Caco-2 (cell line): ENCODE data around the gene AP2A2. TPM values are rescaled to one million over a fixed set of nuclear protein-coding genes. Genes with fewer than 3 reads are reported as not detected.

Experiments
- BruUV-seq: library from RNA; stranded (reverse); fragments of 400-500 nt; replicated peaks from 2 replicates; lab custom pipeline; 2021; lab: Mats Ljungman, UMichigan
- CTCF ChIA-PET: fragments of 300-600 bp; sonication (Branson Sonifier 250); formaldehyde crosslinking; loops from one replicate; lab custom pipeline; 2022; ENCODE audit warnings: antibody characterized with exemption; lab: Charles Lee
- POLR2A ChIA-PET: fragments of 300-600 bp; sonication (Branson Sonifier 250); formaldehyde crosslinking; loops from one replicate; lab custom pipeline; 2022; ENCODE audit warnings: antibody characterized with exemption; lab: Charles Lee
- DNase-seq, 2 experiments: peaks; one replicate each; pipeline versions ENCODE4 v3.0.0 to v3.0.0-alpha.2; 2020 to 2022
- H3K27me3 ChIP-seq: replicated peaks from 2 replicates; pipeline ENCODE4 v1.6.0; 2011; ENCODE audit warnings: low read length; ENCODE audit not compliant: control insufficient read depth, insufficient read depth
- H3K36me3 ChIP-seq: 2 replicates; pipeline ENCODE4 v1.5.1; 2011; ENCODE audit warnings: low read length; ENCODE audit not compliant: control insufficient read depth, insufficient read depth
- H3K4me1 ChIP-seq: fragments of 250-450 bp; sonication (Bioruptor Pico); 2 replicates; pipeline ENCODE4 v1.5.1; 2020; ENCODE audit warnings: mild to moderate bottlenecking
- H3K4me3 ChIP-seq: 2 replicates; pipeline ENCODE4 v1.5.1; 2011; ENCODE audit warnings: low read depth, mild to moderate bottlenecking, control low read depth, low read length
- H3K9me3 ChIP-seq: fragments of 250-450 bp; sonication (Bioruptor Pico); 2 replicates; pipeline ENCODE4 v1.5.1; 2020; ENCODE audit warnings: mild to moderate bottlenecking, moderate library complexity
- H3K27ac Mint-ChIP-seq: one replicate; pipeline ENCODE4 v1.8.0; 2022; ENCODE audit warnings: mixed read lengths; ENCODE audit not compliant: unreplicated experiment
- H3K27me3 Mint-ChIP-seq: one replicate; pipeline ENCODE4 v1.8.0; 2022; ENCODE audit warnings: mixed read lengths; ENCODE audit not compliant: insufficient read depth, unreplicated experiment
- H3K36me3 Mint-ChIP-seq: one replicate; pipeline ENCODE4 v1.8.0; 2022; ENCODE audit warnings: mild to moderate bottlenecking, mixed read lengths; ENCODE audit not compliant: insufficient read depth, unreplicated experiment
- H3K4me1 Mint-ChIP-seq: one replicate; pipeline ENCODE4 v1.8.0; 2022; ENCODE audit warnings: low read depth, mixed read lengths; ENCODE audit not compliant: unreplicated experiment
- H3K4me3 Mint-ChIP-seq: one replicate; pipeline ENCODE4 v1.8.0; 2022; ENCODE audit warnings: mild to moderate bottlenecking, moderate library complexity, mixed read lengths; ENCODE audit not compliant: unreplicated experiment
- H3K9me3 Mint-ChIP-seq: one replicate; pipeline ENCODE4 v1.8.0; 2022; ENCODE audit warnings: mixed read lengths; ENCODE audit not compliant: unreplicated experiment
- CTCF ChIP-seq, 2 experiments: fragments of 200-600 bp in 1 of 2; IDR thresholded peaks; 1 replicate in 1 of 2; 2 replicates in 1 of 2; pipeline versions ENCODE4 v1.5.1 to v1.8.0; 2011 to 2022; ENCODE audit warnings: antibody characterized with exemption in 1 of 2, control low read depth in 1 of 2, inconsistent platforms in 1 of 2, low read depth in 1 of 2, low read length in 1 of 2, mild to moderate bottlenecking in 1 of 2, moderate library complexity in 1 of 2; ENCODE audit not compliant: insufficient read depth in 1 of 2, severe bottlenecking in 1 of 2, unreplicated experiment in 1 of 2
- intact Hi-C: fragments of 100-400 bp; cut with micrococcal nuclease; formaldehyde crosslinking; loops from one replicate; pipeline ENCODE4 v1.10.0; 2022; ENCODE audit not compliant: unreplicated experiment
- total RNA-seq: library from RNA; stranded (reverse); gene quantifications from 2 replicates; pipeline ENCODE4 v1.2.3, GENCODE V29; 2022

AP2A2 gene
- total RNA-seq, 1 experiment from 2014 or later, result 130 TPM

DNA sequence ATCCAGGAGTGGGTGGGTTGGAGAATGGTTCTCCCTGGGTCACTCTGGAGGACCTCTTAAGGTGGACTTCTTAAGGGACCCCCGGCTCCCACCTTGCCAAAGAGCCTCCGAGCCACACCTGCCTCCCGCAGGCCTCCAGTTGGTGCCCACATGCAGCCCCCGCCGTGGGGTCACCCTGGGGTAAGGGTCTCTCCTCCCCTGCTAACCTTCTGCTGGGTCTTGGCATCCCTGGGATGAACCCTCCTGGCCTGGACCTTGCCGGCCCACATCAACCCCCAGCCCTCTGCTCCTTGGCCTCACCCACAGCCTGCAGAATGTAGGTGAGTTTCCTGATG lies 123.4 kb downstream of the AP2A2 start:
- Mint-ChIP-seq H3K27me3 (peaks cover 7% of the 10 kb centered on the region), H3K4me1 (no peaks in the 10 kb centered on the region), H3K27ac (no peak overlapping the region), H3K9me3 (peaks cover 11% of the 10 kb centered on the region), H3K36me3 (no peaks in the 10 kb centered on the region), H3K4me3 (no peak overlapping the region)
- TF ChIP-seq CTCF (IDR thresholded peaks at IDR 0.05; ENCODE audit: insufficient read depth in 1 of 2, low read depth in 1 of 2, low read length in 1 of 2, severe bottlenecking in 1 of 2, unreplicated experiment in 1 of 2), result no peak
- no peaks in the 10 kb centered on the region for H3K4me1 ChIP-seq
- no peaks in the 10 kb centered on the region for H3K27me3 ChIP-seq
- H3K9me3 ChIP-seq, result peaks cover 6% of the 10 kb centered on the region
- no TSS peak for BruUV-seq
- H3K4me3 ChIP-seq, result no peak overlapping the region
- ChIA-PET POLR2A (no interaction called here), CTCF (no interaction called here)
- DNase-seq, result no peak
- no peaks in the 10 kb centered on the region for H3K36me3 ChIP-seq
- intact Hi-C loops, result loop anchor here (5.0 to 10.0 kb wide), 2 partner anchors 64 to 152 kb away; no protein-coding TSS in a partner anchor

DNA sequence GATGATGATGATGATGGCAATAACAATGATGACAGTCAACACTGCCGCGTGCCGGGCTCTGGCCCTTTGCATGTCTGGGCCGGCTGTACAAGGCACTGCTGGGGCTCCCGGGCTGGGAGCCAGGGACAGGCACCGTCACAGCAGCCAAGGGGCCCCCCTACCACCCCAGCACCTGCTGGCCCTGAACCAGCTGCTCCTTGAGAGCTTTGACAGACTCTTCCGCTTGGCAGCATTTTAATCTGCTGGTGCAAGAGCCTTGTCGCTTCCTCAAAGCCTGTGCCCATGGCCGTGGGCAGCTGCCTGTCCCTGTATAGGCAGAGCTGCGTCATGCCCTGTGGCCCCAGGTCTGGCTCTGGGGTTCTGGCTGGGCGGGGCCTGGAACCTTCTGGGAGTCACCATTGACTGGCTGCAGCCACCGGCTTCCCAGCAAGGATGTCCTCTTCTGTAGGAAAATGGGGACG lies 123.8 kb downstream of the AP2A2 start:
- Mint-ChIP-seq H3K27ac (no peak overlapping the region), H3K4me3 (no peak overlapping the region), H3K9me3 (peaks cover 11% of the 10 kb centered on the region), H3K27me3 (peaks cover 7% of the 10 kb centered on the region), H3K4me1 (no peaks in the 10 kb centered on the region), H3K36me3 (no peaks in the 10 kb centered on the region)
- Histone ChIP-seq H3K27me3 (no peaks in the 10 kb centered on the region), H3K9me3 (peaks cover 6% of the 10 kb centered on the region), H3K4me1 (no peaks in the 10 kb centered on the region; the same call in 1 of the 2 replicates), H3K36me3 (no peaks in the 10 kb centered on the region), H3K4me3 (no peak overlapping the region)
- BruUV-seq, result no TSS peak
- ChIA-PET CTCF (no interaction called here), POLR2A (no interaction called here)
- intact Hi-C loops, result loop anchor here (5.0 to 10.0 kb wide), 2 partner anchors 65 to 152 kb away; no protein-coding TSS in a partner anchor
- no peak for TF ChIP-seq CTCF (IDR thresholded peaks at IDR 0.05; ENCODE audit: insufficient read depth in 1 of 2, low read depth in 1 of 2, low read length in 1 of 2, severe bottlenecking in 1 of 2, unreplicated experiment in 1 of 2)
- DNase-seq, result no peak

DNA sequence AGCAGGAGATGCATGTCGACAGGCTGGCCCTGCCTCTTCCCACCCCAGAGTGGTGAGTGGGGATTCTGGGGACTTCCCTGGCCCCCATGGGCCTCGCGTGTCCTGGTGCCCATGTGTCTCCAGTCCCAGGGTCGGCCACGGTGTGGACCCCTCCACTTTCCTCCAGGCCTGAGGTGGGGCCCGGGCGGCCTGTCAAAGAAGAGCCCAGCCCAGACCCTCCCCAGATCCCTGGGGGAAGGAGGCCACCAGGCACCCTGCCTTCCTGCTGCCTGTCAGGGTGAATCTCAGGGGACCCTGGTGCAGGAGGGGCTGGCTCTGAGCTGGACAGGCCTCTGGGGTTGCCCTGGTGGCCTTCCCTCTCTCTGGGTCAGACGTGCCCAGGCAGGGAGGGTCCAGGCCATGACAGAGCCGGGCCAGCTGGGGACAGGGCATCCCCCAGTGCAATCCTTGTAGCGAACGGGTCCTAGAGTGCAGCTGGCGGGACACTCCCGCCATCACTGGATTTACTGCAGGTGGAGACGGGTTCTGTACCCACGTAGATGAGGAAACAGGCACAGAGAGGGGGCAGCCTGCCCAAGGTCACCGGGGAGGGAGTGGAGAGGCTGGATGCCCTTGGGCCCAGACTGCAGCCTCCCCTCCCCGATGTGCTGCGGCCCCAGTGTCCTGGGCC lies 124.4 kb downstream of the AP2A2 start:
- H3K27ac Mint-ChIP-seq, result no peak overlapping the region
- ChIA-PET CTCF (interaction anchor here (0.7 to 1.6 kb wide), 4 partner anchors 8 to 180 kb away, joined by 3 to 13 read pairs (median 6); no protein-coding TSS in a partner anchor), POLR2A (no interaction called here)
- no peak for DNase-seq
- Histone ChIP-seq H3K4me3 (no peak overlapping the region), H3K4me1 (no peaks in the 10 kb centered on the region; the same call in 1 of the 2 replicates), H3K27me3 (no peaks in the 10 kb centered on the region), H3K36me3 (no peaks in the 10 kb centered on the region), H3K9me3 (peaks cover 1% of the 10 kb centered on the region; the same call in 1 of the 2 replicates)
- no TSS peak for BruUV-seq
- H3K36me3 Mint-ChIP-seq, result no peaks in the 10 kb centered on the region
- no peaks in the 10 kb centered on the region for H3K4me1 Mint-ChIP-seq
- H3K27me3 Mint-ChIP-seq, result peaks cover 7% of the 10 kb centered on the region
- no peak overlapping the region for H3K4me3 Mint-ChIP-seq
- no peak for TF ChIP-seq CTCF (IDR thresholded peaks at IDR 0.05; ENCODE audit: insufficient read depth in 1 of 2, low read depth in 1 of 2, low read length in 1 of 2, severe bottlenecking in 1 of 2, unreplicated experiment in 1 of 2)
- H3K9me3 Mint-ChIP-seq, result peaks cover 5% of the 10 kb centered on the region
- intact Hi-C loops, result loop anchor here (5.0 to 10.0 kb wide), 2 partner anchors 65 to 153 kb away; no protein-coding TSS in a partner anchor
